Endodermal cell (in vitro differentiated cells): ENCODE data around the gene FIGLA. TPM values are rescaled to one million over a fixed set of nuclear protein-coding genes. Genes with fewer than 3 reads are reported as not detected.
A peak's percentile ranks its signal among the peaks of the same experiment; 100 is the strongest.

ENCODE experiments used
- DNase-seq: peaks from one replicate; pipeline ENCODE4 v3.0.0-alpha.2; 2017
- H3K27ac ChIP-seq: 2 replicates; pipeline ENCODE4 v1.5.1; 2013; ENCODE audit warnings: mild to moderate bottlenecking, low read depth, low read length, moderate library complexity
- H3K27me3 ChIP-seq: 2 replicates; pipeline ENCODE4 v1.6.1; 2013; ENCODE audit warnings: mild to moderate bottlenecking, low read length, moderate library complexity; ENCODE audit not compliant: insufficient read depth, control insufficient read depth, poor library complexity, severe bottlenecking
- H3K36me3 ChIP-seq: 2 replicates; pipeline ENCODE4 v1.7.0; 2013; ENCODE audit warnings: mild to moderate bottlenecking, low read length, moderate library complexity; ENCODE audit not compliant: control insufficient read depth, insufficient read depth
- H3K4me1 ChIP-seq: one replicate; pipeline ENCODE4 v1.7.0; 2013; ENCODE audit warnings: low read length; ENCODE audit not compliant: control insufficient read depth, insufficient read depth
- H3K4me3 ChIP-seq: 2 replicates; pipeline ENCODE4 v1.5.1; 2013; ENCODE audit warnings: mild to moderate bottlenecking, low read length, moderate library complexity
- H3K9ac ChIP-seq: 2 replicates; pipeline ENCODE4 v1.6.1; 2013; ENCODE audit warnings: mild to moderate bottlenecking, low read length, moderate library complexity; ENCODE audit not compliant: poor library complexity, severe bottlenecking; ENCODE audit errors: extremely low read depth
- H3K9me3 ChIP-seq: 2 replicates; pipeline ENCODE4 v1.6.1; 2013; ENCODE audit warnings: mild to moderate bottlenecking, low read length, moderate library complexity; ENCODE audit not compliant: control insufficient read depth
- H3K27ac Mint-ChIP-seq: 2 replicates; pipeline ENCODE4 v1.8.0; 2020; ENCODE audit warnings: mixed read lengths
- H3K27me3 Mint-ChIP-seq: 2 replicates; pipeline ENCODE4 v1.8.0; 2021; ENCODE audit warnings: mild to moderate bottlenecking, mixed read lengths; ENCODE audit not compliant: insufficient read depth
- H3K36me3 Mint-ChIP-seq: 2 replicates; pipeline ENCODE4 v1.8.0; 2020; ENCODE audit warnings: low read depth, mixed read lengths
- H3K4me1 Mint-ChIP-seq: 2 replicates; pipeline ENCODE4 v1.8.0; 2020; ENCODE audit warnings: mixed read lengths
- H3K4me3 Mint-ChIP-seq: 2 replicates; pipeline ENCODE4 v1.8.0; 2020; ENCODE audit warnings: mild to moderate bottlenecking, moderate library complexity, mixed read lengths
- H3K9me3 Mint-ChIP-seq: 2 replicates; pipeline ENCODE4 v1.8.0; 2020; ENCODE audit warnings: mild to moderate bottlenecking, mixed read lengths
- WGBS, 2 experiments: methylation state at CpG; one replicate each; pipeline versions ENCODE4 v1.1.5 to v1.1.7; 2013; ENCODE audit warnings: missing lambda C conversion rate in 2 of 2, mixed read lengths in 1 of 2; ENCODE audit not compliant: insufficient coverage in 1 of 2, insufficient read length in 1 of 2; 5-methylcytosine and 5-hydroxymethylcytosine counted together
- long read RNA-seq, 4 experiments: library from polyadenylated mRNA in 2 of 4; library from RNA in 1 of 4; library from capped mRNA in 1 of 4; stranded (forward) in 3 of 4; unstranded in 1 of 4; transcript quantifications; one replicate each; pipeline ENCODE4 v2.0.0, GENCODE V29; 2020 to 2021; ENCODE audit warnings: inconsistent platforms in 1 of 4
- polyA plus RNA-seq, 2 experiments: library from polyadenylated mRNA; stranded (reverse); fragments of 50-300 nt; gene quantifications; one replicate each; pipeline ENCODE4 v1.2.3, GENCODE V29; 2013
- total RNA-seq, 2 donors: library from RNA; stranded (reverse); fragmentation: NEBNext Ultra II Directional in 1 of 2; extraction: Animal tissue kit (Norgen Biotek cat#: 25700) in 1 of 2; gene quantifications; 2 replicates in 1 of 2; 3 replicates in 1 of 2; pipeline ENCODE4 v1.2.1, GENCODE V29; 2021
- TF ChIP-seq, protein P1 (sequence below): fragments of 200-600 bp; sonication (generic); conservative IDR thresholded peaks from 2 replicates; pipeline ENCODE4 v1.5.0; 2021; ENCODE audit warnings: antibody characterized with exemption, mild to moderate bottlenecking

The FIGLA gene, protein sequence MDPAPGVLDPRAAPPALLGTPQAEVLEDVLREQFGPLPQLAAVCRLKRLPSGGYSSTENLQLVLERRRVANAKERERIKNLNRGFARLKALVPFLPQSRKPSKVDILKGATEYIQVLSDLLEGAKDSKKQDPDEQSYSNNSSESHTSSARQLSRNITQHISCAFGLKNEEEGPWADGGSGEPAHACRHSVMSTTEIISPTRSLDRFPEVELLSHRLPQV
- total RNA-seq: not detected
- not detected for polyA plus RNA-seq (2013, experiment 1 of 2)
- not detected for polyA plus RNA-seq (2013, experiment 2 of 2)
- long read RNA-seq, experiment 1: 0 reads
- long read RNA-seq, experiment 2: 0 reads
- long read RNA-seq, experiment 3: 0 reads
- long read RNA-seq, experiment 4: 0 reads

DNA sequence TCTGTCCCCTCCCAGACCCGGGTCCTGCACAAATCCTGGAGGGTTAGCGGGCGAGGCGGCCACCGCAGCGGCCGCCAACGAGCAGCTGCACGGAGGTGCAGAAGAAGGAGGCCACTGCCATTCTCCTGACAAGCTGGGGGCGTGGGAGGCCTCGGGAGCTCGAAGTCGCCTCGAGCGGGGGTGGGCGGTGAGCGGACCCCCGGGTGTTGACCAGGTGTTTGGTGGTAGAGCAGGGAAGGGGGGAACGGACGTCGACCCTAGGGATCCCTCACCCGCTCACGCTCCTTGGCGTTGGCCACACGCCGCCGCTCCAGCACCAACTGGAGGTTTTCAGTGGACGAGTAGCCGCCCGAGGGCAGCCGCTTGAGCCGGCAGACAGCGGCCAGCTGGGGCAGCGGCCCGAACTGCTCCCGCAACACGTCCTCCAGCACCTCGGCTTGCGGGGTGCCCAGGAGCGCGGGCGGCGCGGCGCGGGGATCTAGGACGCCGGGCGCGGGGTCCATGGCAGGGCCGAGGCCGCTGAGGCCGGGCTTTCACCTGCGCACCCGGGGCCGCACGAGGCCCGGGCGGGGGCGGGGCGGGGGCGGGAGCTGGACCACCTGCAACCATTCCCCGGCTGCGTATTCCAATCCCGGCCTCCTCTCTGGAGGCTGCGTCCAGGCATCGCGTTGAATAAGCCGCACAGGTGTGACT, at the start of gene FIGLA:
TSS of gene FIGLA (minus strand) at position 508 of the 693 bp plus-strand sequence. CDS start at position 503, 5 bp downstream.
- Mint-ChIP-seq H3K4me1 (peaks cover 3% of the 10 kb centered on the region), H3K36me3 (no peaks in the 10 kb centered on the region), H3K4me3 (peak within 1 kb of the TSS; percentile 42), H3K9me3 (no peaks in the 10 kb centered on the region), H3K27me3 (peaks cover 93% of the 10 kb centered on the region), H3K27ac (no peak within 1 kb of the TSS)
- no peaks in the 10 kb centered on the region for H3K36me3 ChIP-seq
- peak; percentile 85 for DNase-seq
- 3 to 4% methylated on average over 37 to 69 of the region's 69 CpGs for WGBS, 2 experiments
- H3K9ac ChIP-seq: no peak within 1 kb of the TSS
- peaks cover 90% of the 10 kb centered on the region for H3K27me3 ChIP-seq
- TF ChIP-seq, protein P1, sequence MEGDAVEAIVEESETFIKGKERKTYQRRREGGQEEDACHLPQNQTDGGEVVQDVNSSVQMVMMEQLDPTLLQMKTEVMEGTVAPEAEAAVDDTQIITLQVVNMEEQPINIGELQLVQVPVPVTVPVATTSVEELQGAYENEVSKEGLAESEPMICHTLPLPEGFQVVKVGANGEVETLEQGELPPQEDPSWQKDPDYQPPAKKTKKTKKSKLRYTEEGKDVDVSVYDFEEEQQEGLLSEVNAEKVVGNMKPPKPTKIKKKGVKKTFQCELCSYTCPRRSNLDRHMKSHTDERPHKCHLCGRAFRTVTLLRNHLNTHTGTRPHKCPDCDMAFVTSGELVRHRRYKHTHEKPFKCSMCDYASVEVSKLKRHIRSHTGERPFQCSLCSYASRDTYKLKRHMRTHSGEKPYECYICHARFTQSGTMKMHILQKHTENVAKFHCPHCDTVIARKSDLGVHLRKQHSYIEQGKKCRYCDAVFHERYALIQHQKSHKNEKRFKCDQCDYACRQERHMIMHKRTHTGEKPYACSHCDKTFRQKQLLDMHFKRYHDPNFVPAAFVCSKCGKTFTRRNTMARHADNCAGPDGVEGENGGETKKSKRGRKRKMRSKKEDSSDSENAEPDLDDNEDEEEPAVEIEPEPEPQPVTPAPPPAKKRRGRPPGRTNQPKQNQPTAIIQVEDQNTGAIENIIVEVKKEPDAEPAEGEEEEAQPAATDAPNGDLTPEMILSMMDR: no peak
- H3K4me1 ChIP-seq: no peaks in the 10 kb centered on the region
- no peaks in the 10 kb centered on the region for H3K9me3 ChIP-seq
- no peak within 1 kb of the TSS for H3K27ac ChIP-seq
- H3K4me3 ChIP-seq: peak within 1 kb of the TSS; percentile 70

DNA sequence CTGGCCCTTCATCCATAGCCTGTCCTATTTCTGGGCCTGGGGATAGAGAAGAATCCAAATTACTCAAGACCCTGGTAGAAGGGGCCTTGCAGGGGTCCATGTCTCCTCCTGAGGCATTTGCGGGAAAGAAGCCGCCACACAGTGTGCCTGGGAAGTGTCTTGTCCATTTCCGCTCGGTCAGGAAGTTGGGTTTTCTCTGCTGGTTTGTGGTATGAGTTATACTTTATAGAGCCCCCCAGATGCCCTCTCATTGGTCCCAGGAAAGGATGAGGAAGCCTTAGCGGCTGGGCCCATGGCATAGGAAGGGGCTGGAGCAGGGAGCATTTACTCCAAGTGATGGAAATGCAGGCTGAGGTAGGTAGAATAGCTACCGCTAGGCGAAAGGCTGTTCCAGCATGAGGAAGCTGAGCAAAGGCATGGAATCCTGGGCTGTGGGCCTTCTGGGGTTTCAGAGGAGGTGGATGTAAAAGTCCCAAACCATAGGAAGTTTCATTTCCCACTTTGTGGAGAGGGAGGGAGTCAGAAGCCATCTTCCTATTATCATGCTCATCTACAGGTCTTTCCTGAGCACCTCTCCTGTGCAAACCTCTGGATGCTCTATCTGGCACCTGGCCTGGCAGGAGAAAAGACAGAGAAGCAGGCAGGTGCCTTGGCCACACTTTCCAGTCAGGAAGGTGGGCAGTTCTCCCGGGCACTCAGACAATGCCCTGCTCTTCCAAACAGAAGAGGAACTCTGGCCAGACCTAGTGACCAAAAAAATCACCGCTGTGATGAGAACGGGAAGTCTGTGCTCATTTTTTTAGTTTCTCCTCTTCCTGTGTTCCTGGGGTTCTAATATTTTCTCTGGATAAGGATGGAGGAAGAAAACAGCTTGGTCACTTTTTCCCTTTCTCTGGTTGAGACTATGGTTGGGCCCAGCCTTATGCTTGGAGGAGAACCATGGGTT, 47.8 kb upstream of the FIGLA start:
- no peaks in the 10 kb centered on the region for H3K9me3 ChIP-seq
- no peaks in the 10 kb centered on the region for H3K4me1 ChIP-seq
- H3K4me3 ChIP-seq: no peak overlapping the region
- no peak overlapping the region for H3K4me3 Mint-ChIP-seq
- H3K27me3 Mint-ChIP-seq: peaks cover 42% of the 10 kb centered on the region
- H3K4me1 Mint-ChIP-seq: no peaks in the 10 kb centered on the region
- peaks cover 6% of the 10 kb centered on the region for H3K9me3 Mint-ChIP-seq
- H3K27ac Mint-ChIP-seq: no peak overlapping the region
- no peak overlapping the region for H3K27ac ChIP-seq
- H3K36me3 Mint-ChIP-seq: no peaks in the 10 kb centered on the region
- no peak overlapping the region for H3K9ac ChIP-seq
- no peak for DNase-seq
- no peaks in the 10 kb centered on the region for H3K36me3 ChIP-seq
- H3K27me3 ChIP-seq: no peaks in the 10 kb centered on the region
- WGBS, 2 experiments: 90 to 93% methylated on average over 7 to 10 of the region's 10 CpGs
- TF ChIP-seq, protein P1: no peak

DNA sequence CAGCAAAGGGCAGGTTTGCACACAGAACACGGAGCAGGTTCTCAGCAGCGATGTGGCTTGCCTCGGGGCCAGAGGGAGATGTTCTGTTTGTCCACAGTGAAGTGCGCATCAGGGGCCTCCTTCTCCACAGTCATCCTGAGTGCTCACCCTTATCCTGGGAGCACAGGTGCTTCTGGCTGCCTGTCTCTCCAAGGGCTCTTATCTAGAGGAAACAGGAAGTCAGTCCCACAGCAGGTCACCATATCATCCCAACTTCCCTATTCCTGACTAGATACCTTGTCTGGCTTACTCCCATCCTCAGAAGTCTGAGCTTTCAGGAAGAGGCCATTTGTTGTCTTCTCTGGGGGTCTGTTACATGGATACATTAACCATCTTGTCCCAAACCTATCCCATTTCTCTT, 45.2 kb upstream of the FIGLA start, which contains the start of gene CD207:
TSS of gene CD207 (minus strand) at position 174 of the 400 bp plus-strand sequence. CDS start at position 134, 40 bp downstream.
- peaks cover 40% of the 10 kb centered on the region for H3K27me3 Mint-ChIP-seq
- 96 to 100% methylated on average over 2 to 4 of the region's 4 CpGs for WGBS, 2 experiments

More for the DNA sequence above, 45.2 kb upstream of the FIGLA start, which contains the start of gene CD207:
- Mint-ChIP-seq H3K4me1 (no peaks in the 10 kb centered on the region), H3K27ac (no peak within 1 kb of the TSS), H3K4me3 (no peak within 1 kb of the TSS), H3K9me3 (no peaks in the 10 kb centered on the region), H3K36me3 (no peaks in the 10 kb centered on the region)
- no peak within 1 kb of the TSS for H3K27ac ChIP-seq
- H3K27me3 ChIP-seq: peaks cover 6% of the 10 kb centered on the region
- H3K9ac ChIP-seq: no peak within 1 kb of the TSS
- DNase-seq: no peak
- no peaks in the 10 kb centered on the region for H3K36me3 ChIP-seq
- no peaks in the 10 kb centered on the region for H3K9me3 ChIP-seq
- TF ChIP-seq, protein P1: no peak
- H3K4me3 ChIP-seq: no peak within 1 kb of the TSS
- H3K4me1 ChIP-seq: no peaks in the 10 kb centered on the region
